Uterus (tissue), 2 donors: Measurements from ENCODE around the gene LRRC59.

Source experiments
- POLR2A ChIP-seq, 2 donors: fragments of 450-650 bp; IDR thresholded peaks; one replicate each; pipeline ENCODE4 v1.6.1; 2016; ENCODE audit warnings: antibody characterized with exemption in 2 of 2, mild to moderate bottlenecking in 1 of 2, moderate library complexity in 1 of 2
- TF ChIP-seq, protein P1 (sequence below), 4 experiments: fragments of 200-600 bp in 2 of 4; fragments of 450-650 bp in 2 of 4; sonication (generic) in 2 of 4; IDR thresholded peaks; one replicate each; pipeline ENCODE4 v1.5.1; 2016 to 2019; ENCODE audit warnings: antibody characterized with exemption in 4 of 4, mild to moderate bottlenecking in 2 of 4, moderate library complexity in 1 of 4

DNA sequence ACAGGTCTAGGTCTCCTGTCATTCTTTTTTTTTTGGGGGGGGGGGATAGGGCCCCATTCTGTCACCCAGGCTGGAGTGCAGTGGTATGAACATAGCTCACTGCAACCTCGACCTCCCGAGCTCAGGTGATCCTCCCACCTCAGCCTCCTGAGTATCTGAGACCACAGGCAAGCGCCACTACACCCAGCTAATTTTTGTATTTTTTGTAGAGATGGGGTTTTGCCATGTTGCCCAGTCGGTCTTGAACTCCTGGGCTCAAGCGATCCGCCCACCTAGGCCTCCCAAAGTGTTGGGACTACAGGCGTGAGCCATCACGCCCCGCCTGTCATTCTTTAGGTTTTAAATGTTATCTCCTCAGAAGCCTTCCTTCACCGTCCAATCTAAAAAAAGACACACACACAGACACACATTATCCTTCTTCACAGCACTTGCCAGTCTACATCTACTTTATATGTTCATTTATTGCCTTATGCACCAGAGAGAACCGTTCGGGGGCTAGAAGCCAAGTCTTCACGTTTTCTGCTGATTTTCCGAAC lies 25.0 kb downstream of the LRRC59 start:
- TF ChIP-seq, protein P1, sequence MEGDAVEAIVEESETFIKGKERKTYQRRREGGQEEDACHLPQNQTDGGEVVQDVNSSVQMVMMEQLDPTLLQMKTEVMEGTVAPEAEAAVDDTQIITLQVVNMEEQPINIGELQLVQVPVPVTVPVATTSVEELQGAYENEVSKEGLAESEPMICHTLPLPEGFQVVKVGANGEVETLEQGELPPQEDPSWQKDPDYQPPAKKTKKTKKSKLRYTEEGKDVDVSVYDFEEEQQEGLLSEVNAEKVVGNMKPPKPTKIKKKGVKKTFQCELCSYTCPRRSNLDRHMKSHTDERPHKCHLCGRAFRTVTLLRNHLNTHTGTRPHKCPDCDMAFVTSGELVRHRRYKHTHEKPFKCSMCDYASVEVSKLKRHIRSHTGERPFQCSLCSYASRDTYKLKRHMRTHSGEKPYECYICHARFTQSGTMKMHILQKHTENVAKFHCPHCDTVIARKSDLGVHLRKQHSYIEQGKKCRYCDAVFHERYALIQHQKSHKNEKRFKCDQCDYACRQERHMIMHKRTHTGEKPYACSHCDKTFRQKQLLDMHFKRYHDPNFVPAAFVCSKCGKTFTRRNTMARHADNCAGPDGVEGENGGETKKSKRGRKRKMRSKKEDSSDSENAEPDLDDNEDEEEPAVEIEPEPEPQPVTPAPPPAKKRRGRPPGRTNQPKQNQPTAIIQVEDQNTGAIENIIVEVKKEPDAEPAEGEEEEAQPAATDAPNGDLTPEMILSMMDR (IDR thresholded peaks at IDR 0.05): no peak
- no peak for TF ChIP-seq POLR2A (IDR thresholded peaks at IDR 0.05)
